ENCODE data around the gene FBXW10.
"Not testable (repeated sequence)": the region's sequence is repeated elsewhere in the genome, so short reads cannot be mapped to it uniquely, and the experiment has no call there.

GRCh38 chr17:18732438-18732837, 11.4 kb upstream of the FBXW10 start:
- TF ChIP-seq CTCF, POLR2A (IDR thresholded peaks at IDR 0.05): not testable (repeated sequence)

Data from Peyer's patch (tissue), 4 donors.